ENCODE data around the gene OTUB2. TPM values are rescaled to one million over a fixed set of nuclear protein-coding genes. Genes with fewer than 3 reads are reported as not detected.
"Not testable (repeated sequence)": the region's sequence is repeated elsewhere in the genome, so short reads cannot be mapped to it uniquely, and the experiment has no call there.

OTUB2 gene
- total RNA-seq, 1 experiment from 2014 or later = 1.1 TPM

GRCh38 chr14:94062344-94062940 is 36.3 kb downstream of the OTUB2 start:
- TF ChIP-seq EZH2 (IDR thresholded peaks at IDR 0.05; ENCODE audit: borderline replicate concordance, low read depth, low read length, poor library complexity, severe bottlenecking) (no peak), CTCF (conservative IDR thresholded peaks at IDR 0.05; ENCODE audit: low read depth, low read length) (no peak)
- peaks cover 42% of the 10 kb centered on the region for H3K36me3 ChIP-seq (ENCODE audit: insufficient read depth, low read length, poor library complexity, severe bottlenecking)

DNA sequence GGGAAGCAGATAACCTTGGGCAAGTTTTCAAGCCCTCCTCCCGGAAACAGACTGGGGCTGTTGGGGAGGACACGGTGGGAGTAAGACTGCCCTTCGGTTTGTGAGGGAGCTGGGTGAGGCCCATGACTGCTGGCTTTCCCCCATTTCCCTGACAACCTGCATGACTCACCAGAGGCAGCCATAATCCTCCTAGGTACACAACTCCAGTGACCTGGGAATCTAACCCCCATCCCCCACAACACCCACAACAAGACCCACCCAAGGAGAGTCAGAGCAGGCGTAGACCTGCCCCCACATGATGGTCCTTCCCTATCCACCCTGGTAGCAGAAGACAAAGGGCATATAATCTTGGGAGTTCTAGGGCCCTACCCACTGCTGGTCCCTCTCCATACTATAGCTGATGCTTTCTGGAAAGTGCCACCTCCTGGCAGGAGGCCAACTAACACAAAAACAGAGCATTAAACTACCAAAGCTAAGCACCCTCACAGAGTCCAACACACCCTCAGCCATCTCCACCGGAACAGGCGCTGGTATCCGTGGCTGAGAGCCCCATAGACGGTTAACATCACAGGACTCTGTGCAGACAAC is 40.0 kb downstream of the OTUB2 start:
- DNase-seq (ENCODE audit: low spot score) = no peak
- Histone ChIP-seq H3K4me1 (ENCODE audit: insufficient read depth, low read length, poor library complexity, severe bottlenecking) (no peaks in the 10 kb centered on the region), H3K9me3 (ENCODE audit: low read depth, low read length, poor library complexity, severe bottlenecking) (no peaks in the 10 kb centered on the region), H3K27ac (ENCODE audit: low read depth, low read length, poor library complexity, severe bottlenecking) (no peak overlapping the region), H3K36me3 (ENCODE audit: insufficient read depth, low read length, poor library complexity, severe bottlenecking) (peaks cover 10% of the 10 kb centered on the region), H3K4me3 (ENCODE audit: low read depth, low read length, poor library complexity, severe bottlenecking) (no peak overlapping the region), H3K27me3 (replicated peaks; ENCODE audit: insufficient read depth, low read depth, low read length, poor library complexity) (no peaks in the 10 kb centered on the region)
- TF ChIP-seq CTCF (conservative IDR thresholded peaks at IDR 0.05; ENCODE audit: low read depth, low read length) (no peak), EZH2 (IDR thresholded peaks at IDR 0.05; ENCODE audit: borderline replicate concordance, low read depth, low read length, poor library complexity, severe bottlenecking) (no peak)
- POLR2A ChIA-PET (ENCODE audit: low non-redundant PET) = no interaction called here
- intact Hi-C loops (cut with micrococcal nuclease; ENCODE audit: unreplicated experiment) = no loop called here
- CTCF ChIA-PET = no interaction called here
- BruUV-seq (replicated peaks) = no TSS peak

More at GRCh38 chr14:94062344-94062940, 36.3 kb downstream of the OTUB2 start:
- no TSS peak for BruUV-seq (replicated peaks)
- no peak overlapping the region for H3K27ac ChIP-seq (ENCODE audit: low read depth, low read length, poor library complexity, severe bottlenecking)
- no peak overlapping the region for H3K4me3 ChIP-seq (ENCODE audit: low read depth, low read length, poor library complexity, severe bottlenecking)
- intact Hi-C loops (cut with micrococcal nuclease; ENCODE audit: unreplicated experiment) = no loop called here
- CTCF ChIA-PET = no interaction called here
- no peaks in the 10 kb centered on the region for H3K27me3 ChIP-seq (replicated peaks; ENCODE audit: insufficient read depth, low read depth, low read length, poor library complexity)
- POLR2A ChIA-PET (ENCODE audit: low non-redundant PET) = no interaction called here
- DNase-seq (ENCODE audit: low spot score) = no peak
- no peaks in the 10 kb centered on the region for H3K9me3 ChIP-seq (ENCODE audit: low read depth, low read length, poor library complexity, severe bottlenecking)
- H3K4me1 ChIP-seq (ENCODE audit: insufficient read depth, low read length, poor library complexity, severe bottlenecking) = no peaks in the 10 kb centered on the region

DNA sequence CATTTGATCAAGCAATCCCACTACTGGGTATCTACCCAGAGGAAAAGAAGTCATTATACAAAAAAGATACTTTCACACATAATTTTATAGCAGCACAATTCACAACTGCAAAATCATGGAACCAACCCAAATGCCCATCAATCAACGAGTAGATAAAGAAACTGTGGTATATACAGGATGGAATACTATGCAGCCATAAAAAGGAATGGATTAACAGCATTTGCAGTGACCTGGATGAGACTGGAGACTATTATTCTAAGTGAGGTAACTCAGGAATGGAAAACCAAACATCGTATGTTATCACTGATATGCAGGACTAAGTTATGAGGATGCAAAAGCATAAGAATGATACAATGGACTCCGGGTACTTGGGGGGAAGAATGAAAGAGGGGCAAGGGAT is 45.9 kb downstream of the OTUB2 start:
- peaks cover 14% of the 10 kb centered on the region for H3K36me3 ChIP-seq (ENCODE audit: insufficient read depth, low read length, poor library complexity, severe bottlenecking)
- POLR2A ChIA-PET (ENCODE audit: low non-redundant PET); BruUV-seq (replicated peaks); CTCF ChIA-PET; DNase-seq (ENCODE audit: low spot score); H3K27ac ChIP-seq (ENCODE audit: low read depth, low read length, poor library complexity, severe bottlenecking); H3K4me3 ChIP-seq (ENCODE audit: low read depth, low read length, poor library complexity, severe bottlenecking); H3K4me1 ChIP-seq (ENCODE audit: insufficient read depth, low read length, poor library complexity, severe bottlenecking); intact Hi-C loops (cut with micrococcal nuclease; ENCODE audit: unreplicated experiment); H3K27me3 ChIP-seq (replicated peaks; ENCODE audit: insufficient read depth, low read depth, low read length, poor library complexity): not testable (repeated sequence)
- peaks cover 22% of the 10 kb centered on the region for H3K9me3 ChIP-seq (ENCODE audit: low read depth, low read length, poor library complexity, severe bottlenecking)

DNA sequence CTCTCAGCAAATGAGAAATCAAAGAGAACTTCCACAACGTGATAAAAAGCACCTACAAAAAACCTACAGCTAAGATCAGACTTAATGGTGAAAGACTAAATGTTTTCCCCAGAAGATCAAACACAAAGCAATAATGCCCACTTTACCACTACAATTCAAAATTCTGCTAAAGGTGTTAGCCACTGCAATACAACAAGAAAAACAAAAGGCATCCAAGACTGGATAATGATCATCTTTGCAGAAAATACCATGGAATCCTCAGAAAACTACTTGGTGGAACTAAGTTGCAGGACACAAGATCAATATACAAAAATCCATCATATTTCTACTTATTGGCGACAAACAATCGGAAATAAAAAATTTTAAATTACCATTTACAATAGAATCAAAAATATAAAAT is 48.4 kb downstream of the OTUB2 start:
- ChIA-PET CTCF (interaction anchor here (0.7 kb wide), 1 partner anchor 25 kb away, joined by 4 read pairs; no protein-coding TSS in a partner anchor), POLR2A (ENCODE audit: low non-redundant PET) (no interaction called here)
- Histone ChIP-seq H3K27me3 (replicated peaks; ENCODE audit: insufficient read depth, low read depth, low read length, poor library complexity) (no peaks in the 10 kb centered on the region), H3K4me3 (ENCODE audit: low read depth, low read length, poor library complexity, severe bottlenecking) (no peak overlapping the region), H3K36me3 (ENCODE audit: insufficient read depth, low read length, poor library complexity, severe bottlenecking) (peaks cover 38% of the 10 kb centered on the region), H3K4me1 (ENCODE audit: insufficient read depth, low read length, poor library complexity, severe bottlenecking) (peaks cover under 1% of the 10 kb centered on the region), H3K27ac (ENCODE audit: low read depth, low read length, poor library complexity, severe bottlenecking) (no peak overlapping the region), H3K9me3 (ENCODE audit: low read depth, low read length, poor library complexity, severe bottlenecking) (peaks cover 22% of the 10 kb centered on the region)
- intact Hi-C loops (cut with micrococcal nuclease; ENCODE audit: unreplicated experiment) = no loop called here
- TF ChIP-seq EZH2 (IDR thresholded peaks at IDR 0.05; ENCODE audit: borderline replicate concordance, low read depth, low read length, poor library complexity, severe bottlenecking) = no peak
- TF ChIP-seq CTCF (conservative IDR thresholded peaks at IDR 0.05; ENCODE audit: low read depth, low read length) = no peak
- no TSS peak for BruUV-seq (replicated peaks)
- DNase-seq (ENCODE audit: low spot score) = no peak

Measured in A673 (cell line).